Skin of body (tissue), 2 donors: ENCODE data around the gene KCNAB3. TPM values are rescaled to one million over a fixed set of nuclear protein-coding genes. Genes with fewer than 3 reads are reported as not detected.

Experiments
- DNase-seq: peaks from one replicate; lab custom pipeline; 2025; lab: John Stamatoyannopoulos, UW
- total RNA-seq: library from RNA; depleted of rRNA; stranded (reverse); fragments of >200 nt; gene quantifications from one replicate; pipeline ENCODE4 v1.2.3, GENCODE V29; 2014

The KCNAB3 gene
- total RNA-seq, 1 donor from 2014 or later, result 2.2 TPM

DNA sequence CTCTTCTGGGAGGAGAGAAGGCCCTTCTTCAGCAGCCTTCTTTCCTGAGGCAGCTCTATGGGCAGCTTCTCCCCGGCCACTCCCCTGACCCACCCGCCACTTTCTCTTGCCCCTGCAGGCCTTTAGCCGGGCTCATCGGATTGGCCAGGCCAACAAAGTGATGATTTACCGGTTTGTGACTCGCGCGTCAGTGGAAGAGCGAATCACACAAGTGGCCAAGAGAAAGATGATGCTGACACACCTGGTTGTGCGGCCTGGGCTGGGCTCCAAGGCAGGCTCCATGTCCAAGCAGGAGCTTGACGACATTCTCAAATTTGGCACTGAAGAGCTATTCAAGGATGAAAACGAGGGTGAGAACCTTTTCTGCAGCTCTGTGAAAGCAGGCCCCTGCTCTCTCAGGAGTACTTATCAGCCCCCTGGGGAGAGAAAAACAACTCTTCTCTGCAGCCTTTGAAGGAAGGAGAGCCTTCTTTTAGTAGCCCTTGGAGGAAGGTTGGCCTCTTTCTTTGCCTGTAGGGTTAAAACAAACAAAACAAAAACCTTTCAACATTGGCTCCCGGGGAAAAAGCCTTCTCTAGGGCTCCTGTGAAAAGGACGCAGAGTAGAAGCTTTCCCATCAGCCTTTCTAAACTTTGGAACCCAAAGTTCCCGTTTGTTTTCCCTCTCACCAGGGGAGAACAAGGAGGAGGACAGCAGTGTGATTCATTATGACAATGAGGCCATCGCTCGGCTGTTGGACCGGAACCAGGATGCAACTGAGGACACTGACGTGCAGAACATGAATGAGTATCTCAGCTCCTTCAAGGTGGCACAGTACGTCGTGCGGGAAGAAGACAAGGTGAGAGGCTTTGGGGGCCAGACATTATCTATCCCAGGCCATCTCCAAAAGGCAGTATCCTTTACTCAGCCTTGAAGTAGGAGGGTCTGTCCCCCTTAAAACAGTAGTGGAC lies 26.2 kb downstream of the KCNAB3 start:
- DNase-seq, result no peak

GRCh38 chr17:7897773-7898172 lies 31.9 kb downstream of the KCNAB3 start:
- DNase-seq, result peak; percentile 27

- DNase-seq, result no peak
Measured at GRCh38 chr17:7897090-7897489, 32.6 kb downstream of the KCNAB3 start.

GRCh38 chr17:7894866-7895265 lies 34.8 kb downstream of the KCNAB3 start:
- no peak for DNase-seq

- no peak for DNase-seq
Measured at GRCh38 chr17:7894226-7894625, 35.4 kb downstream of the KCNAB3 start.

- DNase-seq, result no peak
Measured at GRCh38 chr17:7893187-7893880, 36.3 kb downstream of the KCNAB3 start.

- peak; percentile 72 for DNase-seq
Measured at GRCh38 chr17:7889166-7889955, 40.3 kb downstream of the KCNAB3 start.

- DNase-seq, result peak; percentile 80
Measured at GRCh38 chr17:7888184-7888920, 41.3 kb downstream of the KCNAB3 start, which contains the start of gene CHD3. TSS of gene CHD3 (plus strand) at chr17:7888789. CDS start at chr17:7889001, 212 bp downstream.

DNA sequence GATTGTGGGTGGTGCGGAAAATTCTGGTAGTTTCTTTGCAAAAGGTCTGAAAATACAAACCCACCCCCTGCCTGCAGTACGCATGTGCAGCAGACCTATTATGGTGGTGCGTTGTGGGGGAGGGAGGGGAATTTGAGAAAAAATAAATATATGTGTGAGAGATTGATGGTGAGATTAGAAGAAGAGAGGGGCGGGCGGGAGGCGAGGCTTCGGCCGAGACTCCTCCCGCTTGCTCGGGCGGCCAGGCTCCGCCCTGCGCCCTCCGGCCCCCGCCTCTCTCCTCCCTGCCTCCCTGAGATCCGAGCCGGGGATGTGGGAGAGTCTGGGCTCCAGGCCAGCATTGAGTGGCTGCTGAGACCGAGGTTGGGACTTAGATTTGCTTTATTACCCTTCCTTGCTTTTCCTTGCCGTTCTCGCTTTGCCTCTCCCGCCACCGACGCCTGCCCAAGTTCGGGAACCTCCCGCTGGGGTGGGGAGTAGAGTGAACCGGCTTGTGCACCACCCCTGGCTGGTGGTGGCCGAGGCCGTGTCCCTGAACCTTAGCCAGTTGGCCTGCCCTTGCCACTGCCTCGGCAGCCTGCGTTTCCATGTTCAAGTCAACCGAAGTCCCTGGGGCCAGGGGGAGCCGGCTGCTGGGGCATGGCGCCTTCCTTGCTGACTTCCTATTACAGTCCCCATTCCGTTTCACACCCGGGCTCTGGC lies 42.0 kb downstream of the KCNAB3 start:
- peak; percentile 99 for DNase-seq

DNA sequence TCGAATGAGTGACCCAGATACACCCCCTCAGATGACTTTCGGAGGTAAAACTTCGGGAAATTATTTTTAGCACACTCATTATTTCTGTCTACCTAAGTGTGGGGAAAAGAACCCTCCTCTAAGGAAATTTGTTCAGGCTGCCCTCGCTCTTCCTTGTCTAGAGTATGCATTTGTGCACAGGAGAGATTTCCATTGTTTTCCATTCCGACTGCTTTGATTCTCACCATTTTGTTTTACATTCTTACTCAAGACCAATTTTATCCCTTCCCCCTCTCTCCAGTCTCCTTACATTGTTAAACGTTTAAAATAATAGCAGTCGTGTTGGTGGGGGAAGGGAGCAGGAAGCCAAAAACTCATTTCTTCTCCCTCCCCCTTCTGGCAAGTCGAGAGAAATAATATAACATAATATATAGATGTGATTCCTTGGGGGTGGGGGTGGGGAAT lies 42.6 kb downstream of the KCNAB3 start:
- DNase-seq, result no peak

- DNase-seq, result peak; percentile 66
Measured at GRCh38 chr17:7886227-7887037, 43.2 kb downstream of the KCNAB3 start.

GRCh38 chr17:7885367-7886226 lies 44.1 kb downstream of the KCNAB3 start:
- DNase-seq, result no peak

- DNase-seq, result no peak
Measured at GRCh38 chr17:7884581-7885366, 44.9 kb downstream of the KCNAB3 start.

DNA sequence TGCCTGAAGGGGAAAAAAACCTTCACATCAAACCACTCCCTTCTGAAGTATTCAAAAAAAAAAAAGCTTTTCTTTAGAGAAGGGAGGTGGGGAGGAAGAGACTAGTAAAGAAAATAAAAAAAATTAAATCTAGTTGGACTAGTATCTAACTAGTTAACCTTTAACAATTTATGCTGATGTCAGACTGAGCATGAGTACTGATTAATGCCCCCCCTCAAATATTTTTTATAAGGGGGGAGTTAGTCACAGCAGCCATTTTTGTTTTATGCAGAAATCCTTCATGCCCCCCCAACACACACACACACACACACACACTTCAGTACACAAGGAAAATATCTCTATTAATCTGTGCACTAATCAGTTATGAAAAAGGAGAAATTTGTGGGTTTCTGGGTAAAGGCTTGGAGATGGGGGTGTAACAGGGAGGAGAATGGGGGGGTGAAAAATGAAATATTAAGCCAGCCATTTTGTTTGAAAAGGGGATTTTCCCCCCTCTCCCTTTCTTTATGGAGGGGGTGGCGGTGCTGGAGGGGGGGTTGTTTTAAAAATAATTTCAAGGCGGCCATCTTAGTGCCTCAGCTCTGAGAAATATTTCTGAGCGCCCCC lies 45.8 kb downstream of the KCNAB3 start:
- peak; percentile 52 for DNase-seq

DNA sequence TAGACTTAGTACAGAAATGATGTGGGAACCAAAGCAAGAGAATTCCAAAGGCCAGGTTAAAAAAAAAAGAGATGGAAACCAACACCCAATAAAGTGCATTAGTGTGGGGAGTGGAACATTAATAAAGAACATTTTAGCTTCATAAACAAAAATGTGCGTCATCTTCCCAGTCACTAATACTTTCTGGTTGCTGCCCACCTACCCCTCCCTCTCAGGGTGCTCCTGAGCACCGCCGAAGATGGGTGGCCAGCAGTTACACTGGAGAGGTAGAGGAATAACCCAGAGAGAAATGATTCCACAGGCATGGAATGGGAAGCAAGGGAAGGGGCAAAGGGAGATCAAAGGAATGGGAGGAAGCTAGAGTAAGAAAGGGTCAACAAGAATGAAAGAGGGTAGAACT lies 47.0 kb downstream of the KCNAB3 start:
- DNase-seq, result no peak

DNA sequence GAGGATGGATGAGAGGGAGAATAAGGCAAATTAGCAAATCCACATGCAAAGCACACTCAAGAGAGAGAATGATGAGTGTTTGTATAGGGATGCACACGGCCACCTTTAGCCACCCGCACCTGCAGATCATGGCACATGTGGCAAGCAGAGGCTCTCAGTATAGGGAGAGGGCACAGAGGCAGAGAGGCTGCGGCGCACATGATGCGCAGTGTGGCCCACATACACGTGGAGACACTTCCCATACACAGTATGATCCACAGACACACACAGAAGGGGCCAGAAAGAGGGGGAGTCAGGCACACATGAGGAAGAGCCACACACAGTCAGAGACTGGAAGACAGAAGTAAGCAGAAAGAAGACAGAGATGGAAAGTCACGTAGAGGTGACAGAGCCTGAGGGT lies 47.6 kb downstream of the KCNAB3 start:
- DNase-seq, result no peak
